ENCODE data around the gene IWS1.
"Not testable (repeated sequence)": the region's sequence is repeated elsewhere in the genome, so short reads cannot be mapped to it uniquely, and the experiment has no call there.

Gene IWS1

GRCh38 chr2:127527001-127527804, 914 bp upstream of the IWS1 start:
- DNase-seq: no peak

GRCh38 chr2:127525691-127526131, 578 bp downstream of the IWS1 start:
- no peak for DNase-seq

- not testable (repeated sequence) for DNase-seq
Observed at GRCh38 chr2:127524198-127524834, 2.0 kb downstream of the IWS1 start.

- DNase-seq: no peak
Observed at GRCh38 chr2:127523269-127523939, 2.9 kb downstream of the IWS1 start.

- DNase-seq: no peak
Observed at GRCh38 chr2:127520424-127520823, 5.9 kb downstream of the IWS1 start.

GRCh38 chr2:127517465-127517864, 8.8 kb downstream of the IWS1 start:
- DNase-seq: no peak

GRCh38 chr2:127516041-127516762, 10.1 kb downstream of the IWS1 start:
- DNase-seq: no peak

- no peak for DNase-seq
Observed at GRCh38 chr2:127515383-127515915, 10.8 kb downstream of the IWS1 start.

- DNase-seq: no peak
Observed at GRCh38 chr2:127514485-127514884, 11.8 kb downstream of the IWS1 start.

GRCh38 chr2:127514076-127514475, 12.2 kb downstream of the IWS1 start:
- no peak for DNase-seq

GRCh38 chr2:127512362-127512761, 13.9 kb downstream of the IWS1 start:
- DNase-seq: no peak

- no peak for DNase-seq
Observed at GRCh38 chr2:127511917-127512316, 14.4 kb downstream of the IWS1 start.

GRCh38 chr2:127511090-127511695, 15.1 kb downstream of the IWS1 start:
- DNase-seq: no peak

GRCh38 chr2:127510073-127510472, 16.2 kb downstream of the IWS1 start:
- no peak for DNase-seq

- DNase-seq: peak; percentile 29
Observed at GRCh38 chr2:127508631-127509034, 17.7 kb downstream of the IWS1 start.

GRCh38 chr2:127508023-127508630, 18.2 kb downstream of the IWS1 start:
- no peak for DNase-seq

GRCh38 chr2:127506510-127506909, 19.8 kb downstream of the IWS1 start:
- DNase-seq: no peak

GRCh38 chr2:127504552-127505430, 21.5 kb downstream of the IWS1 start:
- DNase-seq: no peak

GRCh38 chr2:127503491-127503890, 22.8 kb downstream of the IWS1 start:
- no peak for DNase-seq

GRCh38 chr2:127498386-127498785, 27.9 kb downstream of the IWS1 start:
- no peak for DNase-seq

GRCh38 chr2:127490283-127490682, 36.0 kb downstream of the IWS1 start:
- DNase-seq: no peak
